Breast epithelium (tissue), 3 donors: ENCODE results near the gene RHBDF2.
A peak's percentile ranks its signal among the peaks of the same experiment; 100 is the strongest.

Experiments used
- POLR2A ChIP-seq: fragments of 450-650 bp; IDR thresholded peaks from one replicate; pipeline ENCODE4 v1.6.1; 2016; ENCODE audit warnings: antibody characterized with exemption, mild to moderate bottlenecking, moderate library complexity
- TF ChIP-seq, protein P1 (sequence below), 3 donors: fragments of 450-650 bp; IDR thresholded peaks; one replicate each; pipeline ENCODE4 v1.5.1; 2016 to 2017; ENCODE audit warnings: antibody characterized with exemption in 3 of 3, mild to moderate bottlenecking in 3 of 3, moderate library complexity in 3 of 3

- TF ChIP-seq, protein P1, sequence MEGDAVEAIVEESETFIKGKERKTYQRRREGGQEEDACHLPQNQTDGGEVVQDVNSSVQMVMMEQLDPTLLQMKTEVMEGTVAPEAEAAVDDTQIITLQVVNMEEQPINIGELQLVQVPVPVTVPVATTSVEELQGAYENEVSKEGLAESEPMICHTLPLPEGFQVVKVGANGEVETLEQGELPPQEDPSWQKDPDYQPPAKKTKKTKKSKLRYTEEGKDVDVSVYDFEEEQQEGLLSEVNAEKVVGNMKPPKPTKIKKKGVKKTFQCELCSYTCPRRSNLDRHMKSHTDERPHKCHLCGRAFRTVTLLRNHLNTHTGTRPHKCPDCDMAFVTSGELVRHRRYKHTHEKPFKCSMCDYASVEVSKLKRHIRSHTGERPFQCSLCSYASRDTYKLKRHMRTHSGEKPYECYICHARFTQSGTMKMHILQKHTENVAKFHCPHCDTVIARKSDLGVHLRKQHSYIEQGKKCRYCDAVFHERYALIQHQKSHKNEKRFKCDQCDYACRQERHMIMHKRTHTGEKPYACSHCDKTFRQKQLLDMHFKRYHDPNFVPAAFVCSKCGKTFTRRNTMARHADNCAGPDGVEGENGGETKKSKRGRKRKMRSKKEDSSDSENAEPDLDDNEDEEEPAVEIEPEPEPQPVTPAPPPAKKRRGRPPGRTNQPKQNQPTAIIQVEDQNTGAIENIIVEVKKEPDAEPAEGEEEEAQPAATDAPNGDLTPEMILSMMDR (IDR thresholded peaks at IDR 0.05), result peak in 2 of 3 donors; percentile 24 to 47
- no peak for TF ChIP-seq POLR2A
Observed at GRCh38 chr17:76452660-76453430, 48.4 kb downstream of the RHBDF2 start, which contains the start of gene UBE2O.
